GM10847 (cell line): ENCODE results near the gene ELMO3.

ENCODE experiments used
- POLR2A ChIP-seq: IDR thresholded peaks from 2 replicates; pipeline ENCODE4 v1.6.1; 2011; ENCODE audit not compliant: insufficient read length; ENCODE audit errors: extremely low read depth

Gene ELMO3

DNA sequence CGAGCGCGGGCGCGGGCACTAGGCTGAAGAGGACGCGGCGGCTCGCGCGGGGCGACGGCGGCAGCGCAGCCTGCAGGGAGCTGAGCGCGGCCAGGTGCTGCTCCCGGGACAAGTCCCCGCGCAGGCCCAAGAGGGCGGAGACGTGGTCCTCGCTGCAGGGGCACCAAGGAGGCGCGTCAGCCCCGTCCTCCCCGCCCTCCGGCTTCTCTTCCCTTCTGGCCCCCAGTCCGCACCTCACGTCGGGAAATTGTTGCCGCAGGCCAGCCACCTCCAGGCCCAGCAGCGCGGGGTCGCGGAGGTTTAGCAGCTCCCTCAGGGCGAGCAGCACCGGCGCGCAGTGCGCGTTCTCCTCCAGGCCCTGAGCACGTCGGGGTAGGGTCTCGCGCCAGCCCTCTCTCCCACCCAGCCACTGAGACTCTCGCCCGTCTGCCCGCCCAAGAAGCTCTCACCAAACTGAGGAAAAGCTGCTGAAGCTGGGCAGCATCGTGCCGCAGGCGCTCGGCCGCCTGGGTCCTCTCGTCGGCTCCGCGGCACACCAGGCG is 14.4 kb upstream of the ELMO3 start:
- no peak for TF ChIP-seq POLR2A

DNA sequence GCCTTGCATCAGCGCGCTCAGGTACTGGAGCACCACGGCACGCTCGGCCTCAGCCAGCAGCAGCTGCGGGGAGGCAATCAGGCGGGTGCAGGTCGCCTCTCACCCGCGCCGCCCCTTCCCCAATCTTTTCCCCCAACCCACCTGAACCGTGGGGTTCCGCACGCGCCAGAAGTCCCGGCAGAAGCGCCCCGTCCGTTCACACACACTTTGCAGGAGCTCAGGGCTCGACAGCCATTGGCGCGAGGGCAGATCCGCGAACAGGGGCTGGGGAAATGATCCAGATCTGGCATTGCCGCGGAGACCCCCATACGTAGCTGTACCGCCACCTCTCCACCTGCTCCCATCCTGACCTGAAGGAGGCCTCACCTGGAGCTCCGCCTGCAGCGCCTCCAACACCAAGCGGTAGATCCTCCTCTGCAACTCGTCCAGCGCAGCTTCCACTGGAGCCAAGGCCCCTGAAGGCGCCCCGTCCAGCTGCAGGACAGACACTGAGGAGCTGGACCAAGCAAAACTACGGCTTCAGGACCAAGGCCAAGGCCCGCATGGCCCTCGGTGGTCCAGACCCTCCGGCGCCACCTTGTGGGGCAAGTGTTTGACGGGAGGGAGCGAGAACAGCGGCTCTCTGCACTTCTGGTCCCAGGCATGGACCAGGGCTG is 13.8 kb upstream of the ELMO3 start:
- no peak for TF ChIP-seq POLR2A

DNA sequence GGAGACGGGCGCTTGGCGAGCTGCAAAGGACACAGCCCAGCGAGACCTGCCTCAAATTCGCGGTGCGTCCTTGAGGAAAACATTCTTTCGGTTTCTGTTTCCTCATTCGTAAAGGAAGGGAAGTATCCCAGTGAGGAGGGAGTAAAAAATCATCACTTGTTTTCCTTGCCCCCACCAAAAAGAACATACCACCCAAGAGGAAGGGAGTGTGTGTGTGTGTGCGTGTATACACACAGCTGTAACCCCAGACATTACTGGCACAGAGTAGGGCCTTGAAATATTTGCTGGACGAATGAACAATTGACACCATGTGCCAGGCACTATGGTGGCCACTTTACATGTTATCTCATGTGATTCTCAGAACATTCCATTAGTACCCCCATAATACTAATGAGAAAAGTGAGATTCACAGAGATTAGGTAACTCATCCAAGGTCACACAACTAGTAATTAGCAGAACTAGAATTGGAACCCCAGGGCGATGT is 13.2 kb upstream of the ELMO3 start:
- TF ChIP-seq POLR2A, result no peak

GRCh38 chr16:67186550-67186950 is 12.4 kb upstream of the ELMO3 start:
- no peak for TF ChIP-seq POLR2A

GRCh38 chr16:67187175-67187890 is 11.6 kb upstream of the ELMO3 start:
- TF ChIP-seq POLR2A, result no peak

- no peak for TF ChIP-seq POLR2A
These were observed 10.6 kb upstream of the ELMO3 start for GRCh38 chr16:67188323-67188722.

GRCh38 chr16:67188798-67189197 is 10.1 kb upstream of the ELMO3 start:
- no peak for TF ChIP-seq POLR2A

GRCh38 chr16:67190041-67190440 is 8.9 kb upstream of the ELMO3 start, which contains the start of gene EXOC3L1:
Gene EXOC3L1, minus strand, starts transcription at chr16:67190136. Its CDS starts 460 bp downstream, at chr16:67189676.
- no peak for TF ChIP-seq POLR2A

GRCh38 chr16:67190448-67191399 is 8.2 kb upstream of the ELMO3 start:
- no peak for TF ChIP-seq POLR2A

DNA sequence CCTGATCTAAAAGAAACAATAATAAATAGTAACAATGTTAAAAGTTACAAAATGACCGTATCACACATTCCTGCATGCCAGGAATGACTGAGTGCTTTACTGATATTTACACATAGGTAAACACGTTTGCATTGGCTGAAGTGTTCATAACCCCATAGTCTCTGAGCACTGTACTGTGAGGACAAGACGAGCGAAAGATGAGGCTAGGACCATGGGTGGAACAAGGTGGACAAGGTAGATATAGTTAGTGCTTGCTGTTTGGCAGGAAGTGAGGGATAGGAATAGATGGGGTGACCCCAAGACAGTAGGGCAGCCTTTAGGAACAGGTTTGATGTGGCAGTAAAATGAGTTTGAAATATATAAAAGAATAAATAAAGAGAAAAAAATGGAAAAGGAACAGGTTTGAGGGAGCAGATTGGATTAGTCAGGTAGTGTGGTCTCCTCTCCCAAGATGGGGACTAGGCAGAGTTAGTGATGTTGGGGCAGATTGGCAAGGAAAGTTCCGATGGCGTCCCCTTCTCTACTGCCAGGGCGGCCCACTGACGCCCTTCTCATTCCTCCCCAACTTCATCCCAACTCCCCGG is 7.4 kb upstream of the ELMO3 start:
- no peak for TF ChIP-seq POLR2A

- TF ChIP-seq POLR2A, result peak; percentile 74
These were observed 6.8 kb upstream of the ELMO3 start, which contains the start of gene E2F4 for GRCh38 chr16:67191995-67192681. Gene E2F4, plus strand, starts transcription at chr16:67192155. Its CDS starts 73 bp downstream, at chr16:67192228.

DNA sequence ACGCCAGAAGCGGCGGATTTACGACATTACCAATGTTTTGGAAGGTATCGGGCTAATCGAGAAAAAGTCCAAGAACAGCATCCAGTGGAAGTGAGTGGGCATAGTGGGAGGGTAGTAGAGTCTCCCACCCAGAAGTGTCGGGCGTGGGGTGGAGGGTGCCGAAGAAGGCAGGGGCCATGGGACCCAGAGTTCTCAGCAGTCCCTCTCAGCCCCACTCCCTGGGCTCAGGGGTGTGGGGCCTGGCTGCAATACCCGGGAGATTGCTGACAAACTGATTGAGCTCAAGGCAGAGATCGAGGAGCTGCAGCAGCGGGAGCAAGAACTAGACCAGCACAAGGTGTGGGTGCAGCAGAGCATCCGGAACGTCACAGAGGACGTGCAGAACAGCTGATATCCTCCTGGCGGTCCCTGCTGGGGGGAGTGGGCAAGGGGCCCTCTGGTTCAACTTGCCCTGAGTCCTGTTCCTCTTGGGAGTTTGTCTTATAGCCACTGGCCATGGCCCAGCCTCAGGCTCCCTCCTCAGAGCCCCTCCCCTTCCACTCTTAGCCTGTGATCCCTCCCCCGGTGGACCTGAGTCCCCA is 6.1 kb upstream of the ELMO3 start:
- no peak for TF ChIP-seq POLR2A

GRCh38 chr16:67193536-67193935 is 5.4 kb upstream of the ELMO3 start:
- no peak for TF ChIP-seq POLR2A

DNA sequence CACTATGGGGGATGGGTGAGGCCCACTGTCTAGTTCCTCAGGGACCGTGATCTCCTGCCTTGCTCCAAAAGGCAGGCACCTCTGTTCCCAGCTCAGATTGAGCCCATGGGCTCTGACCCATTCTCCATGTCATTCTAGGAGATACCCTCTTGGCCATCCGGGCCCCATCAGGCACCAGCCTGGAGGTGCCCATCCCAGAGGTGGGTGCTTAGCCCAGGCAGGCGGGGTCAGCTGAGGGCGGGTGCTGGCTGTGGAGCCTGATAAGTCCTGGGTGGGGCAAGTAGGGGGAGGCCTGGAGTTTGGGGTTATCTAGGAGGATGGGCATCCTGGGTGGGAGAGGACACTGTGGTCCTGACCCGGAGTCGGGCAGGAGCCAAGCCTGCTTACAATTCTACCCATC is 4.7 kb upstream of the ELMO3 start:
- TF ChIP-seq POLR2A, result no peak
